DOHH2 (cell line): ENCODE data around the gene RAD51.

Source experiments
- H3F3A ChIP-seq: fragments of 200-600 bp; sonication (generic), shearing (Covaris generic); 2 replicates; pipeline ENCODE4 v1.6.0; 2016; ENCODE audit warnings: antibody characterized with exemption, mild to moderate bottlenecking; ENCODE audit not compliant: control insufficient read depth, insufficient read depth
- H3K27ac ChIP-seq: fragments of 200-600 bp; sonication (generic); 2 replicates; pipeline ENCODE4 v1.5.1; 2014; ENCODE audit warnings: low read depth, mild to moderate bottlenecking, low read length, moderate library complexity
- H3K27me3 ChIP-seq: fragments of 200-600 bp; sonication (generic); 2 replicates; pipeline ENCODE4 v1.6.1; 2014; ENCODE audit warnings: mild to moderate bottlenecking, low read length, mixed read lengths; ENCODE audit not compliant: control insufficient read depth
- H3K36me3 ChIP-seq: fragments of 200-600 bp; sonication (generic); 2 replicates; pipeline ENCODE4 v1.6.1; 2014; ENCODE audit warnings: mild to moderate bottlenecking, low read length, moderate library complexity, mixed read lengths; ENCODE audit not compliant: control insufficient read depth
- H3K4me1 ChIP-seq: fragments of 200-600 bp; sonication (generic); 2 replicates; pipeline ENCODE4 v1.6.1; 2014; ENCODE audit warnings: mild to moderate bottlenecking, low read length, mixed read lengths; ENCODE audit not compliant: control insufficient read depth
- H3K4me2 ChIP-seq: fragments of 200-600 bp; sonication (generic); 2 replicates; pipeline ENCODE4 v1.6.0; 2014; ENCODE audit warnings: mild to moderate bottlenecking, low read length, moderate library complexity
- H3K4me3 ChIP-seq: fragments of 200-600 bp; sonication (generic); 2 replicates; pipeline ENCODE4 v1.5.1; 2014; ENCODE audit warnings: mild to moderate bottlenecking, low read length, mixed read lengths
- H3K79me2 ChIP-seq: fragments of 200-600 bp; sonication (generic); 2 replicates; pipeline ENCODE4 v1.6.1; 2014; ENCODE audit warnings: mild to moderate bottlenecking, low read length, mixed read lengths; ENCODE audit not compliant: control insufficient read depth
- H3K9me2 ChIP-seq: fragments of 200-600 bp; sonication (generic); replicated peaks from 2 replicates; pipeline ENCODE4 v1.6.1; 2014; ENCODE audit warnings: mild to moderate bottlenecking, low read length, mixed read lengths; ENCODE audit not compliant: control insufficient read depth
- H3K9me3 ChIP-seq: fragments of 200-600 bp; sonication (generic); 2 replicates; pipeline ENCODE4 v1.6.1; 2014; ENCODE audit warnings: antibody characterized with exemption, low read length, mixed read lengths; ENCODE audit not compliant: control insufficient read depth, insufficient read depth
- H4K20me1 ChIP-seq: fragments of 200-600 bp; sonication (generic); 2 replicates; pipeline ENCODE4 v1.6.0; 2014; ENCODE audit warnings: low read depth, mild to moderate bottlenecking, antibody characterized with exemption, low read length, moderate library complexity; ENCODE audit not compliant: control insufficient read depth, insufficient read depth
- EZH2phosphoT487 ChIP-seq: fragments of 200-600 bp; sonication (generic); IDR thresholded peaks from 2 replicates; pipeline ENCODE4 v1.6.1; 2017; ENCODE audit warnings: borderline replicate concordance, mild to moderate bottlenecking, antibody characterized with exemption, low read length, moderate library complexity, mixed read lengths
- TF ChIP-seq, protein P1 (sequence below): fragments of 200-600 bp; sonication (generic); IDR thresholded peaks from one replicate; pipeline ENCODE4 v1.5.1; 2014; ENCODE audit warnings: antibody characterized with exemption, mild to moderate bottlenecking, low read depth, low read length; ENCODE audit not compliant: poor library complexity, severe bottlenecking

RAD51 gene

GRCh38 chr15:40770147-40770721 is 75.3 kb downstream of the RAD51 start:
- Histone ChIP-seq H3K4me3 (peak overlapping the region; percentile 69), H3K4me2 (peak overlapping the region; percentile 86), H4K20me1 (no peaks in the 10 kb centered on the region), H3K9me2 (no peaks in the 10 kb centered on the region), H3K79me2 (peaks cover 28% of the 10 kb centered on the region), H3K36me3 (peaks cover 62% of the 10 kb centered on the region), H3F3A (peaks cover 27% of the 10 kb centered on the region), H3K27ac (peak overlapping the region; percentile 94), H3K27me3 (no peaks in the 10 kb centered on the region), H3K4me1 (peaks cover 75% of the 10 kb centered on the region), H3K9me3 (no peaks in the 10 kb centered on the region)
- TF ChIP-seq, protein P1, sequence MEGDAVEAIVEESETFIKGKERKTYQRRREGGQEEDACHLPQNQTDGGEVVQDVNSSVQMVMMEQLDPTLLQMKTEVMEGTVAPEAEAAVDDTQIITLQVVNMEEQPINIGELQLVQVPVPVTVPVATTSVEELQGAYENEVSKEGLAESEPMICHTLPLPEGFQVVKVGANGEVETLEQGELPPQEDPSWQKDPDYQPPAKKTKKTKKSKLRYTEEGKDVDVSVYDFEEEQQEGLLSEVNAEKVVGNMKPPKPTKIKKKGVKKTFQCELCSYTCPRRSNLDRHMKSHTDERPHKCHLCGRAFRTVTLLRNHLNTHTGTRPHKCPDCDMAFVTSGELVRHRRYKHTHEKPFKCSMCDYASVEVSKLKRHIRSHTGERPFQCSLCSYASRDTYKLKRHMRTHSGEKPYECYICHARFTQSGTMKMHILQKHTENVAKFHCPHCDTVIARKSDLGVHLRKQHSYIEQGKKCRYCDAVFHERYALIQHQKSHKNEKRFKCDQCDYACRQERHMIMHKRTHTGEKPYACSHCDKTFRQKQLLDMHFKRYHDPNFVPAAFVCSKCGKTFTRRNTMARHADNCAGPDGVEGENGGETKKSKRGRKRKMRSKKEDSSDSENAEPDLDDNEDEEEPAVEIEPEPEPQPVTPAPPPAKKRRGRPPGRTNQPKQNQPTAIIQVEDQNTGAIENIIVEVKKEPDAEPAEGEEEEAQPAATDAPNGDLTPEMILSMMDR, result no peak
- no peak for TF ChIP-seq EZH2phosphoT487

GRCh38 chr15:40771242-40771641 is 76.3 kb downstream of the RAD51 start:
- Histone ChIP-seq H3K27ac (peak overlapping the region; percentile 94), H3K4me2 (peak overlapping the region; percentile 86), H3K27me3 (no peaks in the 10 kb centered on the region), H3K4me1 (peaks cover 65% of the 10 kb centered on the region), H3K9me2 (no peaks in the 10 kb centered on the region), H3K79me2 (peaks cover 19% of the 10 kb centered on the region), H3K4me3 (peak overlapping the region; percentile 69; the same call in 1 of the 2 replicates), H3K9me3 (no peaks in the 10 kb centered on the region), H4K20me1 (no peaks in the 10 kb centered on the region), H3K36me3 (peaks cover 61% of the 10 kb centered on the region), H3F3A (peaks cover 21% of the 10 kb centered on the region)
- TF ChIP-seq, protein P1, result no peak
- TF ChIP-seq EZH2phosphoT487, result no peak

GRCh38 chr15:40772014-40772413 is 77.0 kb downstream of the RAD51 start:
- Histone ChIP-seq H3K4me3 (no peak overlapping the region), H3K27ac (no peak overlapping the region), H4K20me1 (no peaks in the 10 kb centered on the region), H3K9me3 (no peaks in the 10 kb centered on the region), H3K9me2 (no peaks in the 10 kb centered on the region), H3K79me2 (peaks cover 11% of the 10 kb centered on the region), H3K4me1 (peaks cover 58% of the 10 kb centered on the region), H3K36me3 (peaks cover 59% of the 10 kb centered on the region), H3K4me2 (no peak overlapping the region), H3F3A (peaks cover 21% of the 10 kb centered on the region), H3K27me3 (no peaks in the 10 kb centered on the region)
- TF ChIP-seq, protein P1, result no peak
- TF ChIP-seq EZH2phosphoT487, result no peak
